Mesendoderm (in vitro differentiated cells): ENCODE results near the gene ENG.

ENCODE experiments used
- DNase-seq: peaks from one replicate; pipeline ENCODE4 v3.0.0; 2013
- H2AK5ac ChIP-seq: 2 replicates; pipeline ENCODE4 v1.6.1; 2013; ENCODE audit warnings: low read length, inconsistent platforms
- H2BK120ac ChIP-seq: 2 replicates; pipeline ENCODE4 v1.6.1; 2013; ENCODE audit warnings: low read depth, mild to moderate bottlenecking, low read length, moderate library complexity, mixed read lengths
- H2BK15ac ChIP-seq: replicated peaks from 2 replicates; pipeline ENCODE4 v1.6.1; 2013; ENCODE audit warnings: low read depth, mild to moderate bottlenecking, moderate library complexity
- H2BK5ac ChIP-seq: 2 replicates; pipeline ENCODE4 v1.6.1; 2013; ENCODE audit warnings: low read length, inconsistent platforms
- H3K18ac ChIP-seq: 2 replicates; pipeline ENCODE4 v1.6.1; 2013; ENCODE audit warnings: mild to moderate bottlenecking, low read length, mixed read lengths
- H3K23ac ChIP-seq: one replicate; pipeline ENCODE4 v1.6.1; 2013; ENCODE audit warnings: low read length
- H3K27ac ChIP-seq: 2 replicates; pipeline ENCODE4 v1.5.1; 2013; ENCODE audit warnings: low read depth, mild to moderate bottlenecking, inconsistent platforms, low read length, moderate library complexity
- H3K27me3 ChIP-seq: 2 replicates; pipeline ENCODE4 v1.6.1; 2013; ENCODE audit warnings: low read length, control low read depth, mild to moderate bottlenecking, inconsistent platforms; ENCODE audit not compliant: insufficient read depth, poor library complexity
- H3K36me3 ChIP-seq: 2 replicates; pipeline ENCODE4 v1.6.1; 2013; ENCODE audit warnings: low read length, inconsistent platforms; ENCODE audit not compliant: control insufficient read depth, insufficient read depth
- H3K4ac ChIP-seq: one replicate; pipeline ENCODE4 v1.6.1; 2013; ENCODE audit warnings: low read depth, mild to moderate bottlenecking, low read length, moderate library complexity
- H3K4me1 ChIP-seq: 2 replicates; pipeline ENCODE4 v1.6.1; 2013; ENCODE audit warnings: low read depth, low read length, inconsistent platforms; ENCODE audit not compliant: control insufficient read depth
- H3K4me2 ChIP-seq: 2 replicates; pipeline ENCODE4 v1.6.1; 2013; ENCODE audit warnings: low read length
- H3K4me3 ChIP-seq: 2 replicates; pipeline ENCODE4 v1.5.1; 2013; ENCODE audit warnings: mild to moderate bottlenecking, low read length
- H3K56ac ChIP-seq: one replicate; pipeline ENCODE4 v1.6.1; 2013; ENCODE audit warnings: low read length
- H3K79me1 ChIP-seq: 2 replicates; pipeline ENCODE4 v1.6.1; 2013; ENCODE audit warnings: low read length, inconsistent platforms
- H3K79me2 ChIP-seq: 2 replicates; pipeline ENCODE4 v1.6.1; 2013; ENCODE audit warnings: mild to moderate bottlenecking, low read length; ENCODE audit not compliant: control insufficient read depth, insufficient read depth
- H3K9ac ChIP-seq: 2 replicates; pipeline ENCODE4 v1.6.1; 2013; ENCODE audit warnings: low read length, inconsistent platforms
- H4K5ac ChIP-seq: one replicate; pipeline ENCODE4 v1.6.1; 2013; ENCODE audit warnings: low read length
- H4K8ac ChIP-seq: one replicate; pipeline ENCODE4 v1.6.1; 2013; ENCODE audit warnings: low read depth, mild to moderate bottlenecking, control low read depth, low read length, moderate library complexity
- WGBS: extraction: QIAGEN DNeasy Blood & Tissue Kit; methylation state at CpG from one replicate; pipeline ENCODE4 v1.1.7; 2013; ENCODE audit warnings: low lambda C conversion rate, missing lambda C conversion rate; ENCODE audit not compliant: insufficient coverage; ENCODE audit errors: extremely low coverage; 5-methylcytosine and 5-hydroxymethylcytosine counted together

ENG gene

DNA sequence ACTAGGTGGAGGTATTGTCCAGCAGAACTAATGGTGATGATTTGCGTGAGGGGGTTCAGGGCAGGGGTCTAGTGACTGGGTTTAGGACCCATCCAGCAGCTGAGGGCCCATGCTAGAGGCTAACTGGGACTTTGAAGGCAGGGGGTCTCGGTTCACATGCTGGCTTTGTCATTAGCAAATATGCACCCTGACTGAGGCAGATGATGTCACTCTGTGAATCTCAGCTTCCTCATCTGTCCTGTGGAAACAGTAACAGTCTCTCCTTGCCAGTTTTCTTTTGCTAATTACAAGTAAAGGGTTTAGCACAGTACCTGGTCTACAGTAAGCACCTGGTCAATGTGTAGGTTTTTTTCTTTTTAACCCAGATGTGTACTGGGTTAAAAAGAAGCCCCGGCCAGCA is 81.2 kb downstream of the ENG start:
- no peak overlapping the region for H2BK15ac ChIP-seq
- no peak overlapping the region for H2AK5ac ChIP-seq
- no peak overlapping the region for H2BK5ac ChIP-seq
- no peaks in the 10 kb centered on the region for H3K79me1 ChIP-seq
- H3K9ac ChIP-seq: no peak overlapping the region
- no peaks in the 10 kb centered on the region for H3K27me3 ChIP-seq
- no peak overlapping the region for H3K4me2 ChIP-seq
- no peak overlapping the region for H4K8ac ChIP-seq
- no peak overlapping the region for H3K27ac ChIP-seq
- H2BK120ac ChIP-seq: no peak overlapping the region
- no peak overlapping the region for H4K5ac ChIP-seq
- no peak overlapping the region for H3K23ac ChIP-seq
- H3K79me2 ChIP-seq: no peaks in the 10 kb centered on the region
- no peak overlapping the region for H3K56ac ChIP-seq
- no peak overlapping the region for H3K18ac ChIP-seq
- WGBS: no CpG with 5 or more reads among the region's 3 CpGs
- H3K4me3 ChIP-seq: no peak overlapping the region
- no peak for DNase-seq
- no peaks in the 10 kb centered on the region for H3K36me3 ChIP-seq
- H3K4ac ChIP-seq: no peak overlapping the region
- H3K4me1 ChIP-seq: peaks cover 6% of the 10 kb centered on the region

DNA sequence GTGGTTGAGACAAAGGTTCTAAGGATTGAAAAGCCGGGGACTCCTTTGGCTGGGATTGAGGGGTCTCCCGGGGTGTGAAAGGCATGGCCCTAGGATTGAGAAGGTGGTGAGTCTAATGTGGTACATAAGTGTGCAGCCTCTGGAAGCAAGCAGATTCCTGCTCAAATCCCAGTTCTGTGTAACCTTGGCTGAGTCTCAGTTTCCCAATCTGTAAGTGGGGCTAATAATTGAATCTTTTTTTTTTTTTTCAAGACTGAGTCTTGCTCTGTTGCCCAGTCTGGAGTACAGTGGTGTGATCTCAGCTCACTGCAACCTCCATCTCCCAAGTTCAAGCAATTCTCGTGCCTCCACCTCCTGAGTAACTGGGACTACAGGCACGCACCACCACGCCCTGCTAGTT is 81.9 kb downstream of the ENG start:
- H3K79me2 ChIP-seq: no peaks in the 10 kb centered on the region
- no peak overlapping the region for H3K4me2 ChIP-seq
- no peak overlapping the region for H2BK15ac ChIP-seq
- H4K8ac ChIP-seq: no peak overlapping the region
- H3K56ac ChIP-seq: no peak overlapping the region
- H3K79me1 ChIP-seq: no peaks in the 10 kb centered on the region
- H2BK120ac ChIP-seq: no peak overlapping the region
- H3K4me3 ChIP-seq: no peak overlapping the region
- no peak overlapping the region for H2BK5ac ChIP-seq
- no peak for DNase-seq
- no peak overlapping the region for H3K27ac ChIP-seq
- H3K4me1 ChIP-seq: peaks cover 6% of the 10 kb centered on the region
- H4K5ac ChIP-seq: no peak overlapping the region
- no peak overlapping the region for H3K4ac ChIP-seq
- H3K9ac ChIP-seq: no peak overlapping the region
- no peak overlapping the region for H2AK5ac ChIP-seq
- H3K27me3 ChIP-seq: no peaks in the 10 kb centered on the region
- no CpG with 5 or more reads among the region's 5 CpGs for WGBS
- H3K23ac ChIP-seq: no peak overlapping the region
- no peaks in the 10 kb centered on the region for H3K36me3 ChIP-seq
- no peak overlapping the region for H3K18ac ChIP-seq

DNA sequence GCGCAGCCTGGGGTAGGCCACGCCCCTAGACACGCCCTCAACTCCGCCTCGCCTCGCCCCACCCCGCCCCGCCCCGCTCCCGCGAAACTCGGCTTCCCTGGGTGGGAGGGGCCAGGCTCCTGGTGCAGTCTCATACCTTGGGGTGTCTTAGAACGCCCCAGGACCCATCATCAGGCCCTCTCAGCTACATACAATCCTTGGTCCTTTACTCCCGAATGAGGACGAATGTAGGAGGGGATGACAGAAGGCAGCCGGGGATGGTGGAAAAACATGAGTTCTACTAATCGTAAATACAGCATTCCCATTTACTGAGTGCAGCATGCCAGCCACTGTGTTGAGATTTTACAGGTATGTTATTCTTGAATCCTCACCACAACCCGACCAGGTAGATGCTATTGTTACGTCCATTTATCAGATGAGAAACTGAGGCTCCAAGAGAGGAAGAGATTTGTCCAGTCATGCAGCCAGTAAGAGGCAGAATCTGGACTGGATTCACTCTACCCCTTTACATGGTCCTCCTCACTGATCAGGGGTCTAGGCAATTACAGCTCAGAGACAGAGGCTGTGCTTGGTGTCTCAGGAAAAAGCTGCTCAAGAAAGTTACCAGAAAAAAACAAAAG is 82.8 kb downstream of the ENG start:
- no peak overlapping the region for H3K18ac ChIP-seq
- no peak for DNase-seq
- no peak overlapping the region for H3K4ac ChIP-seq
- H3K4me3 ChIP-seq: no peak overlapping the region
- peak overlapping the region; percentile 61 for H3K9ac ChIP-seq
- no peak overlapping the region for H2BK120ac ChIP-seq
- no peak overlapping the region for H2BK5ac ChIP-seq
- H3K56ac ChIP-seq: peak overlapping the region; percentile 83
- no peaks in the 10 kb centered on the region for H3K79me2 ChIP-seq
- no peak overlapping the region for H2AK5ac ChIP-seq
- H3K23ac ChIP-seq: no peak overlapping the region
- H4K5ac ChIP-seq: no peak overlapping the region
- no peaks in the 10 kb centered on the region for H3K79me1 ChIP-seq
- peaks cover 6% of the 10 kb centered on the region for H3K4me1 ChIP-seq
- H3K27ac ChIP-seq: no peak overlapping the region
- no CpG with 5 or more reads among the region's 19 CpGs for WGBS
- no peak overlapping the region for H4K8ac ChIP-seq
- H3K27me3 ChIP-seq: no peaks in the 10 kb centered on the region
- no peaks in the 10 kb centered on the region for H3K36me3 ChIP-seq
- no peak overlapping the region for H2BK15ac ChIP-seq
- peak overlapping the region; percentile 68 for H3K4me2 ChIP-seq

DNA sequence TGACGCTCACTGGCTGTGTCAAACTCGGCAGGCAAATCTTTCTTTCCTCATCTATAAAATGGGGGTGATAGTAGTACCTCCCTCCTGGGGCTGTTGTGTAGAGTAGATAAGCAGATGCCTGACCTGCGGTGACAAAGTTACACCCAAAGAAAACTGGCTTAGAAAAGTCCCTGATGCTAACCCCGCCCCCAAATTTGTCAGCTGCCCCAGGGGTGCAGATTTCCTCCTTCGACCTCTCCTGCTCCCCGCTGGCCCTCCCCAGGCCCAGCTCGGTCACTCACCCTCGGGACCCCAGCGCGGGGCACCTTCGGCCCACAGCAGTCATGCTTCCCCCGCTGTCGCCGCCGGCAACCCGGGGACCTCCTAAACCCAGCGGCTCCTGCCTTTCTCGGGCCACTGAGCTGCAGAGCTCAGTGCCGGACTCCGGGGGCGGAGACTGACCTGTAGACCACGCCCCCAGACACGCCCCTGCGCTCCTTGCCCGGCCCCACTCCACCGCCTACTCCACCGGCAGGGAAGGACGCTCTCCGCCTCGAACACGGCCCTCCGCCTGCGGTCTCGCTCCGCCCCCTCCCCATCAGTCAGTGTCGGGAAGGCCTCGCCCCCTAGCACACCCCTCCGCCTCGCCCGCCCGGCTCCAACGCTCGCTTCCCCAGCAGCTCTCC is 83.4 kb downstream of the ENG start:
- Histone ChIP-seq H2AK5ac (no peak overlapping the region), H3K56ac (peak overlapping the region; percentile 63), H3K27me3 (no peaks in the 10 kb centered on the region), H2BK15ac (no peak overlapping the region), H3K9ac (peak overlapping the region; percentile 61), H3K23ac (no peak overlapping the region), H3K4me3 (peak overlapping the region; percentile 38), H4K5ac (no peak overlapping the region), H3K4me2 (peak overlapping the region; percentile 65), H3K18ac (no peak overlapping the region), H3K79me2 (no peaks in the 10 kb centered on the region), H3K79me1 (no peaks in the 10 kb centered on the region), H3K27ac (no peak overlapping the region), H4K8ac (no peak overlapping the region), H2BK120ac (no peak overlapping the region), H2BK5ac (no peak overlapping the region), H3K36me3 (no peaks in the 10 kb centered on the region), H3K4me1 (peaks cover 6% of the 10 kb centered on the region), H3K4ac (no peak overlapping the region)
- peak; percentile 99 for DNase-seq
- no CpG with 5 or more reads among the region's 43 CpGs for WGBS

DNA sequence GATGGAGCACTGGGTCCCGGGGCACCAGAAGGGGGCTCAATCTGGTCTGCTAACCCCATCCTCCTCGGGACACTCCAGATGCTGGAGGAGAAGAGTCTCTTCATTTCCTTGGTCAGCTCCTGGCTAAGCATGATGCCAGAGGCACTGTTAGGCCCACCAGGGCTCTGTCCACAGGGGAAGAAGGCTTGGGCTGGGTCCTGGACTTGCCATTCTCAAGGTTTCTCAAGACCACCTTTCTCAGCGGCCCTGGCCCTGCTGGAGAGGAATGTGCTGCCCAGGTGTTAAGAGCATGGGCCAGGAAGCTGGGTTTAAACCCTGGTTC is 83.9 kb downstream of the ENG start:
- no peaks in the 10 kb centered on the region for H3K79me2 ChIP-seq
- peak overlapping the region; percentile 65 for H3K4me2 ChIP-seq
- DNase-seq: no peak
- no peak overlapping the region for H3K27ac ChIP-seq
- no peak overlapping the region for H3K23ac ChIP-seq
- no peak overlapping the region for H3K18ac ChIP-seq
- no peak overlapping the region for H3K4me3 ChIP-seq
- no CpG with 5 or more reads among the region's 3 CpGs for WGBS
- peak overlapping the region; percentile 38 for H3K56ac ChIP-seq
- no peak overlapping the region for H2BK5ac ChIP-seq
- H3K9ac ChIP-seq: peak overlapping the region; percentile 61
- no peaks in the 10 kb centered on the region for H3K36me3 ChIP-seq
- no peaks in the 10 kb centered on the region for H3K27me3 ChIP-seq
- H3K4ac ChIP-seq: no peak overlapping the region
- H4K5ac ChIP-seq: no peak overlapping the region
- no peak overlapping the region for H2AK5ac ChIP-seq
- peaks cover 6% of the 10 kb centered on the region for H3K4me1 ChIP-seq
- no peak overlapping the region for H2BK15ac ChIP-seq
- H2BK120ac ChIP-seq: no peak overlapping the region
- H4K8ac ChIP-seq: no peak overlapping the region
- H3K79me1 ChIP-seq: no peaks in the 10 kb centered on the region
